K562 (cell line): ENCODE measurements around the gene MCFD2. TPM values are rescaled to one million over a fixed set of nuclear protein-coding genes. Genes with fewer than 3 reads are reported as not detected.

Experiments used
- ASH1L ChIP-seq: fragments of 450-650 bp; IDR thresholded peaks from 2 replicates; pipeline ENCODE4 v1.6.1; 2018; ENCODE audit warnings: borderline replicate concordance, mild to moderate bottlenecking, low read depth; ENCODE audit not compliant: partially characterized antibody
- CBX5 ChIP-seq: IDR thresholded peaks from 2 replicates; pipeline ENCODE4 v1.6.1; 2014; ENCODE audit warnings: low read depth, borderline replicate concordance
- FOXK2 ChIP-seq, 2 experiments: fragments of 450-650 bp; IDR thresholded peaks in 1 of 2; conservative IDR thresholded peaks in 1 of 2; 2 replicates each; pipeline ENCODE4 v1.6.1; 2016; ENCODE audit warnings: low read depth in 2 of 2, mild to moderate bottlenecking in 1 of 2
- FOXM1 ChIP-seq, 2 experiments: fragments of 450-650 bp in 1 of 2; sonication (generic) in 1 of 2; formaldehyde crosslinking in 1 of 2; IDR thresholded peaks; 2 replicates each; pipeline versions ENCODE4 v1.6.1 to v1.9.0; 2017 to 2022; ENCODE audit warnings: low read depth in 2 of 2, mild to moderate bottlenecking in 2 of 2, missing genetic modification reagents in 1 of 2, moderate library complexity in 1 of 2
- HNRNPK ChIP-seq: fragments of 200-400 bp; formaldehyde crosslinking; IDR thresholded peaks from one replicate; pipeline ENCODE4 v1.6.1; 2018; ENCODE audit warnings: mild to moderate bottlenecking, low read depth, low read length; ENCODE audit not compliant: poor library complexity, severe bottlenecking
- MCM3 ChIP-seq: fragments of 450-650 bp; IDR thresholded peaks from 2 replicates; pipeline ENCODE4 v1.6.1; 2016
- NELFE ChIP-seq: IDR thresholded peaks from 2 replicates; pipeline ENCODE4 v1.6.1; 2011; ENCODE audit warnings: mild to moderate bottlenecking; ENCODE audit not compliant: insufficient read depth, insufficient read length
- NONO ChIP-seq, 2 experiments: fragments of 200-400 bp in 1 of 2; fragments of 450-650 bp in 1 of 2; formaldehyde crosslinking in 1 of 2; IDR thresholded peaks; 2 replicates each; pipeline ENCODE4 v1.6.1; 2017; ENCODE audit warnings: low read depth in 2 of 2, mild to moderate bottlenecking in 2 of 2, moderate library complexity in 2 of 2, low read length in 1 of 2
- POLR3A ChIP-seq: IDR thresholded peaks from 2 replicates; pipeline ENCODE4 v1.6.1; 2011; ENCODE audit warnings: borderline replicate concordance, mild to moderate bottlenecking, moderate library complexity; ENCODE audit not compliant: insufficient read length, insufficient read depth; ENCODE audit errors: extremely low read depth
- RBM25 ChIP-seq: fragments of 200-400 bp; formaldehyde crosslinking; IDR thresholded peaks from 2 replicates; pipeline ENCODE4 v1.6.1; 2018; ENCODE audit warnings: low read length, low read depth, moderate library complexity; ENCODE audit not compliant: severe bottlenecking
- RBM39 ChIP-seq: fragments of 200-400 bp; formaldehyde crosslinking; optimal IDR thresholded peaks from 2 replicates; pipeline ENCODE3; 2018; ENCODE audit warnings: low read depth, low read length
- SREBF2 ChIP-seq: sonication (generic); formaldehyde crosslinking; IDR thresholded peaks from 2 replicates; pipeline ENCODE4 v1.4.0; 2020; ENCODE audit warnings: mild to moderate bottlenecking, missing genetic modification reagents
- SRF ChIP-seq, 2 experiments: fragments of 250-450, 450-650 bp in 1 of 2; sonication (Bioruptor Pico) in 1 of 2; sonication (generic) in 1 of 2; formaldehyde crosslinking; IDR thresholded peaks; 2 replicates each; pipeline versions ENCODE4 v1.5.0 to v1.5.1; 2020 to 2022; ENCODE audit warnings: mild to moderate bottlenecking in 1 of 2, missing genetic modification reagents in 1 of 2
- ZNF384 ChIP-seq: IDR thresholded peaks from 2 replicates; pipeline ENCODE4 v1.6.1; 2012; ENCODE audit warnings: low read depth, low read length, improper control_type of control experiment
- ZNF830 ChIP-seq: fragments of 250-450 bp; sonication (Bioruptor Pico); IDR thresholded peaks from 2 replicates; pipeline ENCODE4 v1.5.0; 2021; ENCODE audit warnings: mild to moderate bottlenecking
- polyA plus RNA-seq, 8 experiments: library from polyadenylated mRNA; depleted of rRNA in 4 of 8; stranded (reverse) in 5 of 8; unstranded in 3 of 8; fragments of >200 nt; fragmentation: Nextera tagmentation in 2 of 8; fragmentation: Illumina TruSeq in 1 of 8; extraction: Ambion mirVana in 2 of 8; extraction: Trizol in 1 of 8; gene quantifications; 2 replicates each; pipeline versions ENCODE4 v1.2.1 to v1.2.3, GENCODE V29; 2011 to 2014; ENCODE audit warnings: inconsistent platforms in 1 of 8, missing spikeins in 1 of 8
- total RNA-seq, 7 experiments: library from RNA; depleted of rRNA in 6 of 7; stranded (reverse); fragments of >200 nt in 6 of 7; fragmentation: Illumina TruSeq in 2 of 7; extraction: Trizol in 2 of 7; gene quantifications; 2 replicates each; pipeline versions ENCODE4 v1.2.1 to v1.2.3, GENCODE V29; 2011 to 2021; ENCODE audit warnings: low replicate concordance in 1 of 7
- TF ChIP-seq, protein P1 (sequence below): fragments of 450-650 bp; IDR thresholded peaks from 2 replicates; pipeline ENCODE4 v1.6.1; 2014; ENCODE audit warnings: low read depth, mild to moderate bottlenecking, moderate library complexity, borderline replicate concordance
- TF ChIP-seq, protein P2 (sequence below), 2 experiments: fragments of 450-650 bp; IDR thresholded peaks; 2 replicates each; pipeline ENCODE4 v1.6.1; 2016
- TF ChIP-seq, protein P3 (sequence below), 3 experiments: fragments of 200-800 bp in 1 of 3; fragments of 250-450 bp in 1 of 3; fragments of 450-650 bp in 1 of 3; sonication (Bioruptor Pico) in 1 of 3; sonication (Bioruptor generic) in 1 of 3; formaldehyde crosslinking in 1 of 3; IDR thresholded peaks; 2 replicates each; pipeline versions ENCODE4 v1.6.1 to v1.8.0; 2016 to 2022; ENCODE audit warnings: mild to moderate bottlenecking in 2 of 3, missing genetic modification characterization in 2 of 3, missing compliant biosample characterization in 1 of 3, moderate library complexity in 1 of 3
- TF ChIP-seq, protein P4 (sequence below): sonication (generic); formaldehyde crosslinking; IDR thresholded peaks from 2 replicates; pipeline ENCODE4 v1.8.0; 2022; ENCODE audit warnings: mild to moderate bottlenecking, missing genetic modification reagents

MCFD2 gene
- total and polyA plus RNA-seq, 9 of the 15 experiments (the other 6 are each of a cell fraction or from before 2014, with no cell fraction given) = 78.6 to 237 (median 123) TPM

DNA sequence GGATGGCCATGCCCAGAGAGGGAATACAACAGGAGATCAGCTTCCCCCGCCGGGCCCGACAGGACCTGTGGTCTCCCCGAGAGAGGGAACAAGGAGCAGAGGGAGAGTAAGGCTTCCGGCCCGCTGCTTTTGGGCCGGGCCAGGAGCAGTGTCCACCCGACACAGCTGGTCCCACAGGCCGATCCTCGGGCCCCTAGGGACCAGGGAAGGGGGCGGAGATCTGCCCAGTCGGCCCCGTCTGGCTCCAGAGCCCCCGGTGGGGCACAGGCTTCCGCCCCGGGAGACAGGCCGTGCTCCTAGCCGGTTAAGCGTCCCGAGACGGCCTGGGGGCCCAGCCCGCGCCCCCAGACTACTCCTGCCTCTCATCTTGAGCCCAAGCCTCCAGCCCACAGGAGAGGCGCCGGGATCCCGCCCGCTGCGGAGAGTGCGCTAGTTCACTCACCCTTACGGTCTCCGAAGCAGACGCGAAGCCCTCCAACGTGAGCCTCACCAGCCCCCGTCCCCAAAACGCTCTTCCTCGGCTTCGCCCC lies at the start of gene MCFD2 (continued):
- TF ChIP-seq, protein P1, sequence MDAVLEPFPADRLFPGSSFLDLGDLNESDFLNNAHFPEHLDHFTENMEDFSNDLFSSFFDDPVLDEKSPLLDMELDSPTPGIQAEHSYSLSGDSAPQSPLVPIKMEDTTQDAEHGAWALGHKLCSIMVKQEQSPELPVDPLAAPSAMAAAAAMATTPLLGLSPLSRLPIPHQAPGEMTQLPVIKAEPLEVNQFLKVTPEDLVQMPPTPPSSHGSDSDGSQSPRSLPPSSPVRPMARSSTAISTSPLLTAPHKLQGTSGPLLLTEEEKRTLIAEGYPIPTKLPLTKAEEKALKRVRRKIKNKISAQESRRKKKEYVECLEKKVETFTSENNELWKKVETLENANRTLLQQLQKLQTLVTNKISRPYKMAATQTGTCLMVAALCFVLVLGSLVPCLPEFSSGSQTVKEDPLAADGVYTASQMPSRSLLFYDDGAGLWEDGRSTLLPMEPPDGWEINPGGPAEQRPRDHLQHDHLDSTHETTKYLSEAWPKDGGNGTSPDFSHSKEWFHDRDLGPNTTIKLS = no peak
- TF ChIP-seq FOXM1 (IDR thresholded peaks at IDR 0.05; ENCODE audit: low read depth) = no peak
- no peak for TF ChIP-seq FOXM1 (CRISPR knock-in tag; IDR thresholded peaks at IDR 0.05; ENCODE audit: low read depth)
- TF ChIP-seq SRF (CRISPR knock-in tag; IDR thresholded peaks at IDR 0.05) = no peak
- TF ChIP-seq ASH1L = no peak
- no peak for TF ChIP-seq MCM3
- TF ChIP-seq CBX5 = no peak
- no peak for TF ChIP-seq NELFE
- TF ChIP-seq, protein P2, sequence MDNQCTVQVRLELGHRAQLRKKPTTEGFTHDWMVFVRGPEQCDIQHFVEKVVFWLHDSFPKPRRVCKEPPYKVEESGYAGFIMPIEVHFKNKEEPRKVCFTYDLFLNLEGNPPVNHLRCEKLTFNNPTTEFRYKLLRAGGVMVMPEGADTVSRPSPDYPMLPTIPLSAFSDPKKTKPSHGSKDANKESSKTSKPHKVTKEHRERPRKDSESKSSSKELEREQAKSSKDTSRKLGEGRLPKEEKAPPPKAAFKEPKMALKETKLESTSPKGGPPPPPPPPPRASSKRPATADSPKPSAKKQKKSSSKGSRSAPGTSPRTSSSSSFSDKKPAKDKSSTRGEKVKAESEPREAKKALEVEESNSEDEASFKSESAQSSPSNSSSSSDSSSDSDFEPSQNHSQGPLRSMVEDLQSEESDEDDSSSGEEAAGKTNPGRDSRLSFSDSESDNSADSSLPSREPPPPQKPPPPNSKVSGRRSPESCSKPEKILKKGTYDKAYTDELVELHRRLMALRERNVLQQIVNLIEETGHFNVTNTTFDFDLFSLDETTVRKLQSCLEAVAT (IDR thresholded peaks at IDR 0.05) = no peak; a peak in 1 of 4 replicates
- no peak for TF ChIP-seq ZNF384
- no peak for TF ChIP-seq FOXK2 (conservative IDR thresholded peaks at IDR 0.05 in 1 of 2, IDR thresholded peaks at IDR 0.05 in 1 of 2; ENCODE audit: low read depth in 2 of 2)
- TF ChIP-seq ZNF830 (CRISPR knock-in tag) = no peak
- TF ChIP-seq RBM39 = no peak
- TF ChIP-seq RBM25 = no peak
- no peak for TF ChIP-seq SREBF2 (CRISPR knock-in tag)
- TF ChIP-seq, protein P3, sequence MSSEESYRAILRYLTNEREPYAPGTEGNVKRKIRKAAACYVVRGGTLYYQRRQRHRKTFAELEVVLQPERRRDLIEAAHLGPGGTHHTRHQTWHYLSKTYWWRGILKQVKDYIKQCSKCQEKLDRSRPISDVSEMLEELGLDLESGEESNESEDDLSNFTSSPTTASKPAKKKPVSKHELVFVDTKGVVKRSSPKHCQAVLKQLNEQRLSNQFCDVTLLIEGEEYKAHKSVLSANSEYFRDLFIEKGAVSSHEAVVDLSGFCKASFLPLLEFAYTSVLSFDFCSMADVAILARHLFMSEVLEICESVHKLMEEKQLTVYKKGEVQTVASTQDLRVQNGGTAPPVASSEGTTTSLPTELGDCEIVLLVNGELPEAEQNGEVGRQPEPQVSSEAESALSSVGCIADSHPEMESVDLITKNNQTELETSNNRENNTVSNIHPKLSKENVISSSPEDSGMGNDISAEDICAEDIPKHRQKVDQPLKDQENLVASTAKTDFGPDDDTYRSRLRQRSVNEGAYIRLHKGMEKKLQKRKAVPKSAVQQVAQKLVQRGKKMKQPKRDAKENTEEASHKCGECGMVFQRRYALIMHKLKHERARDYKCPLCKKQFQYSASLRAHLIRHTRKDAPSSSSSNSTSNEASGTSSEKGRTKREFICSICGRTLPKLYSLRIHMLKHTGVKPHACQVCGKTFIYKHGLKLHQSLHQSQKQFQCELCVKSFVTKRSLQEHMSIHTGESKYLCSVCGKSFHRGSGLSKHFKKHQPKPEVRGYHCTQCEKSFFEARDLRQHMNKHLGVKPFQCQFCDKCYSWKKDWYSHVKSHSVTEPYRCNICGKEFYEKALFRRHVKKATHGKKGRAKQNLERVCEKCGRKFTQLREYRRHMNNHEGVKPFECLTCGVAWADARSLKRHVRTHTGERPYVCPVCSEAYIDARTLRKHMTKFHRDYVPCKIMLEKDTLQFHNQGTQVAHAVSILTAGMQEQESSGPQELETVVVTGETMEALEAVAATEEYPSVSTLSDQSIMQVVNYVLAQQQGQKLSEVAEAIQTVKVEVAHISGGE (CRISPR knock-in tag; IDR thresholded peaks at IDR 0.05) = no peak
- no peak for TF ChIP-seq POLR3A
- no peak for TF ChIP-seq HNRNPK
- TF ChIP-seq NONO (IDR thresholded peaks at IDR 0.05; ENCODE audit: low read depth in 2 of 2, low read length in 1 of 2) = no peak
- TF ChIP-seq, protein P4, sequence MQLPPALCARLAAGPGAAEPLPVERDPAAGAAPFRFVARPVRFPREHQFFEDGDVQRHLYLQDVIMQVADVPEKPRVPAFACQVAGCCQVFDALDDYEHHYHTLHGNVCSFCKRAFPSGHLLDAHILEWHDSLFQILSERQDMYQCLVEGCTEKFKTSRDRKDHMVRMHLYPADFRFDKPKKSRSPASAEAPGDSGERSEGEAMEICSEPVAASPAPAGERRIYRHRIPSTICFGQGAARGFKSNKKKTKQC (CRISPR knock-in tag) = 0 out of 2 replicates have a peak, but pooled peaks have one; percentile 62
